ENCODE results near the gene SNAPIN.

DNA sequence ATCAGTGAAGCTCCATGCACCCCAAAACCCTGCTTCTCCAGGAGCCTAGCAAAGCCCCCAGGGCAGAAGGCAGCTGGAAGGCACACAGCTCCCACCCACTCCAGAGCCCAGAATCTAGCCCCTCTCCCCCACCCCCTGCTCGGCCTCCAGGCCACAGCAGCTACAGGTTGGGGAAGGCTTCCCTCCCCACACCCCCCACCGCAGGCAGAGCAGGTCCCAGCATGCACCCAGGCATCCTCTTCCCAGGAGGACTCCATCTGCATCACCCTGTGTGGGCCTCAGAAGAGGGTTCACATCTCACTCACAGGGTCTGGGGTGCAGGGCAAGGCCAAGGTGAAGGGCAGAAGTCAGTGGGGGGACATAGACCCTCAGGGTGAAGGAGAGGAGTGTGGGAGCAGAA lies 43.1 kb upstream of the SNAPIN start:
- TF ChIP-seq YY1 (IDR thresholded peaks at IDR 0.05; ENCODE audit: insufficient read depth, insufficient read length) (no peak), SUZ12 (IDR thresholded peaks at IDR 0.05; ENCODE audit: extremely low read depth, insufficient read depth, insufficient read length) (no peak), ZNF274 (IDR thresholded peaks at IDR 0.05; ENCODE audit: low read depth, low read length) (no peak)
